RWPE2 (cell line): ENCODE data around the gene CD6.

Source experiments
- ATAC-seq: fragments of 200-7000 bp; cut with Tn5 transposase; 3 replicates; pipeline ENCODE4 v1.9.1; 2021; ENCODE audit warnings: low read depth
- DNase-seq: peaks from one replicate; pipeline ENCODE4 v3.0.0-alpha.2; 2020; ENCODE audit warnings: low spot score
- H3K27ac ChIP-seq: fragments of 450-650 bp; 2 replicates; pipeline ENCODE4 v1.5.1; 2017; ENCODE audit warnings: mild to moderate bottlenecking; ENCODE audit not compliant: poor library complexity, severe bottlenecking
- H3K27me3 ChIP-seq: fragments of 250-450 bp; sonication (Bioruptor Pico); 2 replicates; pipeline ENCODE4 v1.5.1; 2021; ENCODE audit warnings: mild to moderate bottlenecking, moderate library complexity; ENCODE audit not compliant: insufficient read depth, poor library complexity, severe bottlenecking
- H3K36me3 ChIP-seq: fragments of 250-450 bp; sonication (Bioruptor Pico); 2 replicates; pipeline ENCODE4 v1.5.1; 2020; ENCODE audit warnings: low read depth, mild to moderate bottlenecking, moderate library complexity
- H3K4me1 ChIP-seq: fragments of 250-450 bp; sonication (Bioruptor Pico); 2 replicates; pipeline ENCODE4 v1.5.1; 2021; ENCODE audit warnings: mild to moderate bottlenecking, moderate library complexity; ENCODE audit not compliant: insufficient read depth, poor library complexity, severe bottlenecking
- H3K4me3 ChIP-seq: fragments of 250-450 bp; sonication (Bioruptor Pico); 2 replicates; pipeline ENCODE4 v1.5.1; 2021; ENCODE audit warnings: mild to moderate bottlenecking, moderate library complexity; ENCODE audit not compliant: severe bottlenecking
- H3K9me3 ChIP-seq: fragments of 250-450 bp; sonication (Bioruptor Pico); 2 replicates; pipeline ENCODE4 v1.5.1; 2021; ENCODE audit warnings: mild to moderate bottlenecking, moderate library complexity; ENCODE audit not compliant: severe bottlenecking
- TF ChIP-seq, protein P1 (sequence below): fragments of 450-650 bp; IDR thresholded peaks from one replicate; pipeline ENCODE4 v1.5.1; 2017; ENCODE audit warnings: mild to moderate bottlenecking, moderate library complexity; ENCODE audit not compliant: poor library complexity, severe bottlenecking

The CD6 gene

DNA sequence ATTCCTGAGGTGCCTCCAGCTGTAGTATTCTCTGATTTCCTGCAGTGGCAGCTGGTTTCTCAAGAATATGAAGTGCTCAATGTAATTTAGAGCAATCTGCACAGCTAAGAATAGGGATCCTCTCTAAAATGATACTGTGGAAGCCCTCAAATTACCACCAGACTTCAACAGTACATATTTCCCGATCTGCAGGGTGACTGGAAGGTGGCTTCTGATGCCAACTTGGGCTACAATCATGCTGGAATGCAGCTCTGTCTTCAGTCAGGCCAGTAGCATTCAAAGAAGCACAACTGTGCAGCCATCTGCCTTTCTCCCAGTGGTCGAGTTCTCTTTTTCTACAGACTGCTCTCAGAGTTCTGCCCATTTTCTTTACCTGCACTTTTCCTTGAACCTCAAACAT is 75.4 kb downstream of the CD6 start:
- Histone ChIP-seq H3K9me3 (no peaks in the 10 kb centered on the region), H3K36me3 (no peaks in the 10 kb centered on the region), H3K4me3 (no peak overlapping the region), H3K27ac (no peak overlapping the region), H3K4me1 (peaks cover 9% of the 10 kb centered on the region), H3K27me3 (no peaks in the 10 kb centered on the region)
- DNase-seq (no peak), ATAC-seq (no peak)
- TF ChIP-seq, protein P1, sequence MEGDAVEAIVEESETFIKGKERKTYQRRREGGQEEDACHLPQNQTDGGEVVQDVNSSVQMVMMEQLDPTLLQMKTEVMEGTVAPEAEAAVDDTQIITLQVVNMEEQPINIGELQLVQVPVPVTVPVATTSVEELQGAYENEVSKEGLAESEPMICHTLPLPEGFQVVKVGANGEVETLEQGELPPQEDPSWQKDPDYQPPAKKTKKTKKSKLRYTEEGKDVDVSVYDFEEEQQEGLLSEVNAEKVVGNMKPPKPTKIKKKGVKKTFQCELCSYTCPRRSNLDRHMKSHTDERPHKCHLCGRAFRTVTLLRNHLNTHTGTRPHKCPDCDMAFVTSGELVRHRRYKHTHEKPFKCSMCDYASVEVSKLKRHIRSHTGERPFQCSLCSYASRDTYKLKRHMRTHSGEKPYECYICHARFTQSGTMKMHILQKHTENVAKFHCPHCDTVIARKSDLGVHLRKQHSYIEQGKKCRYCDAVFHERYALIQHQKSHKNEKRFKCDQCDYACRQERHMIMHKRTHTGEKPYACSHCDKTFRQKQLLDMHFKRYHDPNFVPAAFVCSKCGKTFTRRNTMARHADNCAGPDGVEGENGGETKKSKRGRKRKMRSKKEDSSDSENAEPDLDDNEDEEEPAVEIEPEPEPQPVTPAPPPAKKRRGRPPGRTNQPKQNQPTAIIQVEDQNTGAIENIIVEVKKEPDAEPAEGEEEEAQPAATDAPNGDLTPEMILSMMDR: no peak

DNA sequence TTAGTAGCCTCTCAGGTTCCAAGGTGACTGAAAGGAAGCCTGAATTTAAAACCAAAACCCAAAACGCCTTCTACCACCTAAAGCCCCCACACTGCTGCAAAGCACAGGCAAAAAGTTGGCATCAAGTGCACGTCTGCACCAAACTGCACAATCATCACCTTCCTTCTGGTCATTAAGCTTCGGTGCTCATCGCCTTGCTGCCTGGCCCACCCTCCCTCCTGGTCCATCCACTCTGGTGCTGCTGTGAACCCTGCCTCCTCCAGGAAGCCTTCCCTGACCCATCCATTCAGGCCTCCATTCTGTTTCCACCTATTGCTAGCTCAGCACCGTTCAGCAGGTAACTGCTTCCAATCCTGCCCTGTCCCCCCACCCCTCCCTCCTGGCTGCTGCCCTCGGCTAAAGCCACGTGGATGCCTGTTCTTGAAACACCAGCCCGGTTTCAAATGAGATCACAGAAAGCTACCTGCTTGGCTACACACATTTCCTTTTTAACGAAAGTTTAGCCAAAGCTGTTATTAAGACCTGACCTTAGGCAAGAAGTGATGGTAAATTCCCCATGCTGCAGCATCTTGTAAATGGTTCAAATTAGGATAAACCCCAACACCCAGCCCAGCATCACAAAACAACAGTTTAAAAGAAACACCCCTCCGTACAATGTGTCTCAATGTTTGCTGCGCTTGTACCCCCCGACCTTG is 77.0 kb downstream of the CD6 start:
- Histone ChIP-seq H3K27me3 (no peaks in the 10 kb centered on the region), H3K4me1 (peaks cover 9% of the 10 kb centered on the region), H3K27ac (no peak overlapping the region), H3K9me3 (no peaks in the 10 kb centered on the region), H3K36me3 (no peaks in the 10 kb centered on the region), H3K4me3 (no peak overlapping the region)
- DNase-seq: no peak
- TF ChIP-seq, protein P1: no peak
- ATAC-seq: no peak

DNA sequence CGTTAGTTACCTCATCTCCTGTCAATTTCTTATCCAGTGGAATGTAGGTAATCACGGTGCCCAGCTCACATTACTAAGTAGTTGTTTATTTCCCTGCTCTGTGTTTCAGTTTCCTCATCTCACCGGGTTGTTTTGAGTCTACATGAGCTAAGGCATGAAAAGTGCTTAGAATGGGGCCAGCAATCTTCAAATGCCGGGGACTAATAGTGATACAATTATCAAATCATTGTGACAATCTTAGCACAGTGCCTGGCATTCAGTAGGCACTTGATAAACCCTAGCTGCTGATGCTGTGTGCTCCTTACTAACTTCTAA is 77.5 kb downstream of the CD6 start:
- peaks cover 9% of the 10 kb centered on the region for H3K4me1 ChIP-seq

DNA sequence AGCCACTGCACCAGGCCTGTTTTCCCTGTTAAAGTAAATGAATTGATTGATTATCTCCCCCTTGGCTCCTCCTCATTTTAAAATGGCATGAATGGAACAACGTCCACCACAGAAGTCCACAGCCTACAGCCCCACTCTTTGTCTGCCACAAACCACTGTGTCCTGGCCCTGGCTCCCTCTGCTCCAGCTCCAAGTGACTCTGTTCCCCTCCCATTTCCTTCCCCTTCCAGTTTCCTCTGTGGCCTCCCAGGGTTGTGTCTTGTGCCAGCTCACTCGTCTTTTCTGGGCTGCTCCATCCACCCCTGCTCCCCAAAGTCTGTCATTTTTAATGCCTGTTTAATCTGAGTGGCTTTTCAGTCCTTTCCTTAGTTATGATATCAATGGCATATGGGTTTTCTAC is 78.4 kb downstream of the CD6 start:
- Histone ChIP-seq H3K9me3 (no peaks in the 10 kb centered on the region), H3K27me3 (no peaks in the 10 kb centered on the region), H3K27ac (no peak overlapping the region), H3K4me1 (peaks cover 9% of the 10 kb centered on the region), H3K4me3 (no peak overlapping the region), H3K36me3 (no peaks in the 10 kb centered on the region)
- TF ChIP-seq, protein P1: no peak
- no peak for DNase-seq
- ATAC-seq: no peak

More for the DNA sequence above, 77.5 kb downstream of the CD6 start:
- H3K27ac ChIP-seq: no peak overlapping the region
- TF ChIP-seq, protein P1: no peak
- H3K9me3 ChIP-seq: no peaks in the 10 kb centered on the region
- H3K27me3 ChIP-seq: no peaks in the 10 kb centered on the region
- no peak for ATAC-seq
- H3K4me3 ChIP-seq: no peak overlapping the region
- no peaks in the 10 kb centered on the region for H3K36me3 ChIP-seq
- no peak for DNase-seq

DNA sequence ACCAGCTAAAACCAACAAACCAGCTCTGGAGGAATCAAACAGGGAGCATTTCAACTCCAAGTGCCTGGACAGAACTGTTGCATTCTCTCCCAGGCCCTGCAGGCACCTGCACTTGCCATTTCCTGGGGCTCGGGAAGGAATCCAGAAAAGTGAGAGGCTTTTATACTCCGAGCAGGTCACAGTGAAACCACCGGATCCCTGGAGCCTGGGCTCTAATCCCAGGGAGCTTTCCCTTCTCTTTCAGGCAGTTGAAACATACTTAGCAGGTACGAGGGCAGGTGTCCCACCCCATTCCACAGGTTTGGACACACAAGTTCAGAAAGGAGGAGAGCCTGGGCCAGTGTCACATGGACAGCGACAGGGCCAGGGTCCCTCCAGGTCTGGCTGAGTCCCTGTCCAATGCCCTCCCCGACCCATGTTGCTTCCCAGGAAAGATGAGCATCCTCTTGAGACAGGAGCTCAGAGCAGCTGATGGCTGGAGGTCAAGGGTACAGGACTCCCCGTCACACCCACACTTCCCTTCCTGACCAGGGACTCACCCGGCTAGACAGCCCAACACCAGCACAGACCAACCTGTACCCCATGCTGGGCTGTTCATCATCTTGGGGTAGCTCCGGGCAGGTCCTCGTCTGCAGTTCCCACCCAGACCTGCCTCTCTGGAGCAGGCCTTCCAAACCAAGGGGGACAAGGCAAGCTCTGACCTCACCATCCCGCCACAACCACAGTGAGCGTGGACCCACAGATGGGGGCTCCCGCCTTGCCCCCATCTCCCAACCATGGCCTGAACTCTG is 80.9 kb downstream of the CD6 start:
- no peaks in the 10 kb centered on the region for H3K4me1 ChIP-seq
- H3K27ac ChIP-seq: no peak overlapping the region
- no peak overlapping the region for H3K4me3 ChIP-seq
- no peaks in the 10 kb centered on the region for H3K9me3 ChIP-seq
- no peaks in the 10 kb centered on the region for H3K36me3 ChIP-seq
- ATAC-seq: no peak
- no peaks in the 10 kb centered on the region for H3K27me3 ChIP-seq
- TF ChIP-seq, protein P1: no peak
- DNase-seq: peak; percentile 30
